Stomach (tissue), 9 donors: ENCODE results near the gene NR2C1. TPM values are rescaled to one million over a fixed set of nuclear protein-coding genes. Genes with fewer than 3 reads are reported as not detected.

Experiments used
- DNase-seq, 2 donors: peaks; one replicate each; pipeline versions ENCODE4 v3.0.0 to v3.0.0-alpha.2; 2013 to 2019
- H3K27ac ChIP-seq, 5 donors: fragments of 200-600 bp in 4 of 5; sonication (generic) in 4 of 5; one replicate each; pipeline ENCODE4 v1.5.1; 2013 to 2019; ENCODE audit warnings: mild to moderate bottlenecking in 1 of 5, moderate library complexity in 1 of 5
- H3K27me3 ChIP-seq, 3 donors: fragments of 200-600 bp; sonication (generic); one replicate each; pipeline ENCODE4 v1.5.1; 2017 to 2019; ENCODE audit warnings: mixed run types in 1 of 3
- H3K36me3 ChIP-seq, 4 donors: fragments of 200-600 bp; sonication (generic); 1 replicate in 3 of 4; 2 replicates in 1 of 4; pipeline ENCODE4 v1.5.1; 2016 to 2019
- H3K4me1 ChIP-seq, 4 donors: fragments of 200-600 bp; sonication (generic); one replicate each; pipeline ENCODE4 v1.5.1; 2016 to 2019
- H3K4me3 ChIP-seq, 4 donors: fragments of 200-600 bp; sonication (generic) in 3 of 4; one replicate each; pipeline ENCODE4 v1.5.1; 2016 to 2019; ENCODE audit warnings: mild to moderate bottlenecking in 1 of 4
- H3K9me3 ChIP-seq, 4 donors: fragments of 200-600 bp; sonication (generic); one replicate each; pipeline ENCODE4 v1.5.1; 2016 to 2019
- EP300 ChIP-seq: sonication (generic); formaldehyde crosslinking; IDR thresholded peaks from one replicate; pipeline ENCODE4 v1.6.1; 2017; ENCODE audit warnings: antibody characterized with exemption
- POLR2A ChIP-seq, 4 donors: fragments of 450-650 bp; IDR thresholded peaks; one replicate each; pipeline ENCODE4 v1.6.1; 2016; ENCODE audit warnings: antibody characterized with exemption in 4 of 4, control low read depth in 2 of 4, mild to moderate bottlenecking in 1 of 4, moderate library complexity in 1 of 4
- POLR2AphosphoS5 ChIP-seq, 3 donors: sonication (generic); formaldehyde crosslinking; IDR thresholded peaks; one replicate each; pipeline ENCODE4 v1.6.1; 2016; ENCODE audit warnings: antibody characterized with exemption in 3 of 3
- WGBS, 5 donors: extraction: QIAGEN DNeasy Blood & Tissue Kit in 3 of 5; methylation state at CpG; one replicate each; pipeline versions ENCODE4 v1.1.5 to v1.1.7; 2013 to 2018; 5-methylcytosine and 5-hydroxymethylcytosine counted together
- intact Hi-C: fragments of 100-400 bp; cut with DNase I; formaldehyde crosslinking; loops from one replicate; pipeline ENCODE4 v1.15.1; 2023; ENCODE audit warnings: low total_unique reads
- polyA plus RNA-seq, 3 donors: library from polyadenylated mRNA; stranded (reverse); fragments of 200-250 nt; gene quantifications; one replicate each; pipeline ENCODE4 v1.2.3, GENCODE V29; 2013
- total RNA-seq, 5 donors: library from RNA; depleted of rRNA; stranded (reverse); fragments of >200 nt; gene quantifications; one replicate each; pipeline versions ENCODE4 v1.1.0 to v1.2.3, GENCODE V29; 2014 to 2016
- TF ChIP-seq, protein P1 (sequence below), 7 experiments: fragments of 450-650 bp in 4 of 7; fragments of 200-600 bp in 3 of 7; sonication (generic) in 3 of 7; IDR thresholded peaks; one replicate each; pipeline ENCODE4 v1.5.1; 2016 to 2019; ENCODE audit warnings: antibody characterized with exemption in 7 of 7, control low read depth in 2 of 7, mild to moderate bottlenecking in 1 of 7
- donor health status: healthy with polysubstance abuse.
- donor health status: Bipolar disorder and iron deficiency.
- donor health status: healthy.

NR2C1 gene
- total and polyA plus RNA-seq, 8 donors, result 8.7 to 76.4 (median 30.8) TPM

DNA sequence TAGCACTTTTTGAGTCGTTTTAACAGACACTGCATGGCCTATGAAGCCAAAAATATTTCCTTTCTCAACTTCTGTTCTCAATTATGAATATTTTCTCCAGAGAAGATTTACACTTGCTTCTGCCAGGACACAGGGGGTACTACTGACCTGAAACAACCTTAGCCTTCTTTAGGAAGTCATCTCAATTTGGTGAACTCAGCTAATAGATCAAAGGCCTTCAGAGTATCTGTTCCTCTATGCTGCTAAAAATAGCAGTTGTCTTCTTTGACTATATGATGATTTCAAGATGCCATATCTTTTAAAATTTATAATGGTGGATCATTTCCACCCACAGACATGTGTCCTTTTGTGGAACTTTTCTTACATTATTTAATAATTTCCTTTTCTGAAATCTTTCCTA is 55.9 kb downstream of the NR2C1 start:
- no peak overlapping the region for H3K4me3 ChIP-seq
- WGBS, 5 donors, result 69 to 89% (median 78%) methylated on average over 1 of the region's 1 CpG

DNA sequence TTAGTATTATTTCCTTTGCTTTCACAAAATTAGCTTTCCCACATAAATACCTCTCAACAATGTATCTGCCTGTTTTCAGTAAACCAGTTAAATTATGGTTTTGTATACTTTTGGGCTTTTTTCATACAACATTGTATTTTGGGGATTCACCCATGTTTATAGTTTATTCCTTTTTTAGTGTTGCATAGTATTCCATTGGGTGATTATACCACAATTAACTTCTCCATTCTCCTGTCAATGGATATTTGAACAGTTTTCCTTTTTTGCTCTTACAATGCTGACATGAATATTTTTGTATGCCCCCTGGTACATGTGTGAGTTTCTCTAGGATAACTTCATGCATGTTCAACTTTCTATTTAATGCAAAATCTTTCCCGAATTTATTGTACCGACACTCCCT is 57.3 kb downstream of the NR2C1 start:
- no peaks in the 10 kb centered on the region for H3K4me1 ChIP-seq
- intact Hi-C loops, result no loop called here
- H3K27ac ChIP-seq, result no peak overlapping the region
- H3K9me3 ChIP-seq, result no peaks in the 10 kb centered on the region
- H3K27me3 ChIP-seq, result no peaks in the 10 kb centered on the region
- H3K36me3 ChIP-seq, result peaks cover 0 to 8% (median 6%) of the 10 kb centered on the region in 4 donors
- no peak for DNase-seq
- 92 to 100% (median 99%) methylated on average over 2 of the region's 2 CpGs for WGBS, 5 donors
- H3K4me3 ChIP-seq, result no peak overlapping the region
- TF ChIP-seq, protein P1, sequence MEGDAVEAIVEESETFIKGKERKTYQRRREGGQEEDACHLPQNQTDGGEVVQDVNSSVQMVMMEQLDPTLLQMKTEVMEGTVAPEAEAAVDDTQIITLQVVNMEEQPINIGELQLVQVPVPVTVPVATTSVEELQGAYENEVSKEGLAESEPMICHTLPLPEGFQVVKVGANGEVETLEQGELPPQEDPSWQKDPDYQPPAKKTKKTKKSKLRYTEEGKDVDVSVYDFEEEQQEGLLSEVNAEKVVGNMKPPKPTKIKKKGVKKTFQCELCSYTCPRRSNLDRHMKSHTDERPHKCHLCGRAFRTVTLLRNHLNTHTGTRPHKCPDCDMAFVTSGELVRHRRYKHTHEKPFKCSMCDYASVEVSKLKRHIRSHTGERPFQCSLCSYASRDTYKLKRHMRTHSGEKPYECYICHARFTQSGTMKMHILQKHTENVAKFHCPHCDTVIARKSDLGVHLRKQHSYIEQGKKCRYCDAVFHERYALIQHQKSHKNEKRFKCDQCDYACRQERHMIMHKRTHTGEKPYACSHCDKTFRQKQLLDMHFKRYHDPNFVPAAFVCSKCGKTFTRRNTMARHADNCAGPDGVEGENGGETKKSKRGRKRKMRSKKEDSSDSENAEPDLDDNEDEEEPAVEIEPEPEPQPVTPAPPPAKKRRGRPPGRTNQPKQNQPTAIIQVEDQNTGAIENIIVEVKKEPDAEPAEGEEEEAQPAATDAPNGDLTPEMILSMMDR (IDR thresholded peaks at IDR 0.05), result no peak
- TF ChIP-seq EP300, result no peak
- TF ChIP-seq POLR2A (IDR thresholded peaks at IDR 0.05), result no peak
- TF ChIP-seq POLR2AphosphoS5 (IDR thresholded peaks at IDR 0.05), result no peak

More for the DNA sequence above, 55.9 kb downstream of the NR2C1 start:
- TF ChIP-seq, protein P1 (IDR thresholded peaks at IDR 0.05), result no peak
- no peak for TF ChIP-seq POLR2AphosphoS5 (IDR thresholded peaks at IDR 0.05)
- H3K36me3 ChIP-seq, result peaks cover 0 to 19% (median 17%) of the 10 kb centered on the region in 4 donors
- H3K27ac ChIP-seq, result no peak overlapping the region
- no peak for DNase-seq
- H3K9me3 ChIP-seq, result no peaks in the 10 kb centered on the region
- intact Hi-C loops, result no loop called here
- H3K4me1 ChIP-seq, result no peaks in the 10 kb centered on the region
- H3K27me3 ChIP-seq, result no peaks in the 10 kb centered on the region

DNA sequence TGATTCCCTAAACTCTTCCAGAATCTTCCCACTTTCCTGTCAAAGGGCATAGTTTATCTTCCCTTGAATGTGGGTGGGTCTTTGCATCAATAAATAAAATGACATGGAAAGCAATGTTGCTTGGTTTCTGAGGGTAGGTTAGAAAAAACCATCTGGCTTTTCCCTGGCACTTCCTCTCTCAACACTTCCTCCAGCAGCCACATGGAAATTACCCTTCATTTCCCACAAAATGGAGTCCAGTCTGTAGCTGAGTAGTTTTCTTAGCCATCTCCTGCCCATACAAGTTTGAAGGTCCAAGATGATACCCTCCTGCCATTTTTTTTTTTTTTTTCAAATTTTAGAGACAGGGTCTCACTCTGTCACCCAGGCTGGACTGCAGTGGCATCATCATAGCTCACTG is 58.9 kb downstream of the NR2C1 start:
- Histone ChIP-seq H3K4me1 (no peaks in the 10 kb centered on the region), H3K4me3 (no peak overlapping the region), H3K9me3 (no peaks in the 10 kb centered on the region), H3K27ac (no peak overlapping the region), H3K36me3 (peaks cover 0 to 6% (median 2%) of the 10 kb centered on the region in 4 donors), H3K27me3 (no peaks in the 10 kb centered on the region)
- intact Hi-C loops, result no loop called here
- DNase-seq, result no peak
- TF ChIP-seq POLR2A (IDR thresholded peaks at IDR 0.05) (no peak), POLR2AphosphoS5 (IDR thresholded peaks at IDR 0.05) (no peak), EP300 (no peak)
- TF ChIP-seq, protein P1 (IDR thresholded peaks at IDR 0.05), result no peak

DNA sequence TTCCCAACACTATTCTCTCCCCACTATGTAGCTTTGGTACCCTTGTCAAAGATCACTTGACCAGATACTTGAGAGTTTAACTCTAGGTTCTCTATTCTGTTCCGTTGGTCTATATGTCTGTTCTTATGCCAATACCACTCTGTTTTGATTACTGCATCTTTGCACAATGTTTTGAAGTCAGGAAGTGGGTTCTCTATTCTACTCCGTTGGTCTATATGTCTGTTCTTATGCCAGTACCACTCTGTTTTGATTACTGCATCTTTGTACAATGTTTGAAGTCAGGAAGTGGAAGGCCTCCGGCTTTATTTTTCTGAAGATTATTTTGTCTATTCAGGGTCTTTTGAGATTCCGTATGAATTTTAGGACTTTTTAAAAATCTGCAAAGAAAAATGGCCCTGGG is 67.2 kb downstream of the NR2C1 start:
- WGBS, 5 donors, result 81 to 89% (median 87%) methylated on average over 4 of the region's 4 CpGs
- peaks cover 5 to 21% (median 13%) of the 10 kb centered on the region in 4 donors for H3K9me3 ChIP-seq
- TF ChIP-seq POLR2AphosphoS5 (IDR thresholded peaks at IDR 0.05) (no peak), EP300 (no peak)
- TF ChIP-seq, protein P1 (IDR thresholded peaks at IDR 0.05), result no peak

More for the DNA sequence above, 67.2 kb downstream of the NR2C1 start:
- Histone ChIP-seq H3K27me3 (no peaks in the 10 kb centered on the region), H3K36me3 (peaks cover 0 to 8% (median 7%) of the 10 kb centered on the region in 4 donors), H3K4me3 (no peak overlapping the region), H3K27ac (no peak overlapping the region), H3K4me1 (peaks cover 11 to 27% (median 22%) of the 10 kb centered on the region in 4 donors)
- intact Hi-C loops, result no loop called here
- DNase-seq, result no peak
